Omental fat pad (tissue), 4 donors: ENCODE results near the gene IRGQ. TPM values are rescaled to one million over a fixed set of nuclear protein-coding genes. Genes with fewer than 3 reads are reported as not detected.

Experiments
- ATAC-seq: fragments of 150-250 bp; one replicate; pipeline ENCODE4 v1.9.1; 2016; ENCODE audit warnings: mild to moderate bottlenecking, moderate library complexity; ENCODE audit not compliant: low FRiP score
- DNase-seq: peaks from one replicate; pipeline ENCODE4 v3.0.0-alpha.2; 2019; ENCODE audit warnings: low spot score
- total RNA-seq, 4 donors: library from RNA; depleted of rRNA; stranded (reverse); fragments of >200 nt; gene quantifications; one replicate each; pipeline ENCODE4 v1.1.0, GENCODE V29; 2016
- TF ChIP-seq, protein P1 (sequence below), 3 donors: fragments of 450-650 bp; IDR thresholded peaks; one replicate each; pipeline ENCODE4 v1.5.1; 2016 to 2017; ENCODE audit warnings: antibody characterized with exemption in 3 of 3, mild to moderate bottlenecking in 3 of 3, moderate library complexity in 2 of 3

Gene IRGQ
- total RNA-seq, 4 donors from 2014 or later, result 14.4 to 24.0 (median 17.6) TPM

DNA sequence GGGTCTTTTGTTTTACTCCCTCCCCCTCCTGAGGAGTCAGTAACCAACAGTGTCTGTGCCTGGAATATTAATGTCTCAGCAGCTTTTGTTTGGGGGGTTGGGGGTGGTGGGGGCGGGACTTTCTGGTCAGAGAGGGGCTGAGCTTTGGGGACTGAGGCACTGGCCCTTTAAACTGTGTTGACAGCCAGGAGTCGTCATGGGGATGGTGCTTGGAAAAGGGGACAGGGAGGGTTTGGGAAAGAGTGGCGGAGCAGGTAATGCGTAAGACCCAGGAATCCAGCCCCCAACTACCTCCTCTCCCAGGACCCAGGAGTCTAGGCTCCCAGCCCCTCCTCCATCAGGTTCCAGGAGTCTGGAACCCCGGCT lies 38.6 kb upstream of the IRGQ start:
- TF ChIP-seq, protein P1, sequence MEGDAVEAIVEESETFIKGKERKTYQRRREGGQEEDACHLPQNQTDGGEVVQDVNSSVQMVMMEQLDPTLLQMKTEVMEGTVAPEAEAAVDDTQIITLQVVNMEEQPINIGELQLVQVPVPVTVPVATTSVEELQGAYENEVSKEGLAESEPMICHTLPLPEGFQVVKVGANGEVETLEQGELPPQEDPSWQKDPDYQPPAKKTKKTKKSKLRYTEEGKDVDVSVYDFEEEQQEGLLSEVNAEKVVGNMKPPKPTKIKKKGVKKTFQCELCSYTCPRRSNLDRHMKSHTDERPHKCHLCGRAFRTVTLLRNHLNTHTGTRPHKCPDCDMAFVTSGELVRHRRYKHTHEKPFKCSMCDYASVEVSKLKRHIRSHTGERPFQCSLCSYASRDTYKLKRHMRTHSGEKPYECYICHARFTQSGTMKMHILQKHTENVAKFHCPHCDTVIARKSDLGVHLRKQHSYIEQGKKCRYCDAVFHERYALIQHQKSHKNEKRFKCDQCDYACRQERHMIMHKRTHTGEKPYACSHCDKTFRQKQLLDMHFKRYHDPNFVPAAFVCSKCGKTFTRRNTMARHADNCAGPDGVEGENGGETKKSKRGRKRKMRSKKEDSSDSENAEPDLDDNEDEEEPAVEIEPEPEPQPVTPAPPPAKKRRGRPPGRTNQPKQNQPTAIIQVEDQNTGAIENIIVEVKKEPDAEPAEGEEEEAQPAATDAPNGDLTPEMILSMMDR (IDR thresholded peaks at IDR 0.05), result no peak
- DNase-seq (no peak), ATAC-seq (no peak)

DNA sequence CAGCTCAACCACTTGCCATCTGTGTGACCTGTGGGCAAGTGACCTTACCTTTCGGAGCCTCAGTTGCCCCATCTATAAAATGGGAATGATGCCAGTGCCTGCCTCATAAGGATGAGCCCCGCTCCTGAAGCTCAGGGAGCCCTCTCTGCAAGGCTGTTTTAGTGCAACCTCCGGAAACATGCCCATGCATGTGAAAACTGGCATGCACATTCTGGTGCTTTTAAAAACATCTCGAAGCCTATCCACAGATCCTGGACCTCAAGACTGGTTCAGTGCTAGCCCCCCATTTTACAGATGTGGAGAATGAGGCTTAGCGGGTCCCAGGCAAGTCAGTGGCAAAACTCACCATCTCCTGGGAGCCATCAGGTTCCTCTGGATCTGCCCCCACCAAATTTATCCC lies 38.1 kb upstream of the IRGQ start:
- no peak for ATAC-seq
- TF ChIP-seq, protein P1 (IDR thresholded peaks at IDR 0.05), result no peak
- no peak for DNase-seq

- no peak for DNase-seq
- TF ChIP-seq, protein P1 (IDR thresholded peaks at IDR 0.05), result no peak
Observed at GRCh38 chr19:43633520-43633919, 37.6 kb upstream of the IRGQ start.

GRCh38 chr19:43631491-43631890 lies 35.6 kb upstream of the IRGQ start:
- no peak for DNase-seq
- no peak for ATAC-seq

More at GRCh38 chr19:43633520-43633919, 37.6 kb upstream of the IRGQ start:
- no peak for ATAC-seq

DNA sequence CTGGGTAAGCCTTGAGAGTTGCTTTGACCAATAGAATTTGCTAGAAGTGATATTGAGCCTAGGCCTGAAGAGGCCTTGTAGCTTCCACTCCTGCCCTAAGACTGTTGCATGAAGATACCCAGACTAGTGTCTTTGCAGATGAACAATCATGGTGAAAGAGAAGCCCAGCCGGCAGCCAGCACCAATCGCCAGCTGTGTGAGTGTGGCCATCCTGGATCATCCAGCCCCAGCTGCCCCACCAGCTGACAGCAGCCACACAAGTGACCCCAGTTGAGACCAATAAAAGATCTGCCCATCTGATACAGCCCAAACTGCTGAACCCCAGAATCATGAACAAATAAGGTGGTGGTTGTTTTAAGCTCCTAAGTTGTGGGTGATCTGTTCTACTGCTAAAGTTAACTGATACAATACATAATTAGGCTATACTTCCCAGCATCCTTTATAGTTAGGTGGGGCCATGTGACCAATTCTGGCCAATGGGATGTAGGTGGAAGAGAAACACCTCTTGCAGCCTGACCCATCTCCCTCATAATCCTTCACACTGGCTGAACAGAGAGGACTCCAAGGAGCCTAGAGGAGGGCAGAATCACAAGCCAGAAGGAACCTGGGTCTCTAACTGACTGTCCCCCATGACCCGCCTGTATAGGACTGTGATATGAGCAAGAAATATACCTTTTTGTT lies 32.9 kb upstream of the IRGQ start:
- DNase-seq (no peak), ATAC-seq (no peak)
- TF ChIP-seq, protein P1 (IDR thresholded peaks at IDR 0.05), result no peak

More at GRCh38 chr19:43631491-43631890, 35.6 kb upstream of the IRGQ start:
- TF ChIP-seq, protein P1 (IDR thresholded peaks at IDR 0.05), result no peak

- no peak for ATAC-seq
- TF ChIP-seq, protein P1 (IDR thresholded peaks at IDR 0.05), result no peak
Observed at GRCh38 chr19:43626838-43627237, 30.9 kb upstream of the IRGQ start.

GRCh38 chr19:43625918-43626579 lies 30.1 kb upstream of the IRGQ start:
- TF ChIP-seq, protein P1 (IDR thresholded peaks at IDR 0.05), result no peak
- no peak for DNase-seq
- ATAC-seq, result no peak

More at GRCh38 chr19:43626838-43627237, 30.9 kb upstream of the IRGQ start:
- DNase-seq, result no peak
